Endothelial cell of umbilical vein (primary cell): ENCODE data around the gene RAB25. TPM values are rescaled to one million over a fixed set of nuclear protein-coding genes. Genes with fewer than 3 reads are reported as not detected.
"Not testable (repeated sequence)": the region's sequence is repeated elsewhere in the genome, so short reads cannot be mapped to it uniquely, and the experiment has no call there.

Source experiments
- BruUV-seq: library from RNA; stranded (reverse); fragments of 400-500 nt; replicated peaks from 2 replicates; lab custom pipeline; 2021; lab: Mats Ljungman, UMichigan
- CTCF ChIA-PET: fragments of 300-600, 350-600 bp; sonication (Branson Sonifier 250); formaldehyde crosslinking; loops from one replicate; lab custom pipeline; 2021; ENCODE audit warnings: antibody characterized with exemption, inconsistent platforms; lab: Charles Lee
- POLR2A ChIA-PET: fragments of 300-600, 350-600 bp; sonication (Branson Sonifier 250); formaldehyde crosslinking; loops from one replicate; lab custom pipeline; 2021; ENCODE audit warnings: antibody characterized with exemption, inconsistent platforms; lab: Charles Lee
- DNase-seq: peaks from one replicate; pipeline ENCODE4 v3.0.0-alpha.2; 2011; ENCODE audit warnings: low read depth, low spot score
- FAIRE-seq: peaks from 2 replicates; lab custom pipeline; 2011; peaks lifted over from hg19 to GRCh38; lab: Jason Lieb, UNC
- H2AFZ ChIP-seq: 2 replicates; pipeline ENCODE4 v1.6.0; 2012; ENCODE audit warnings: low read depth, low read length, control low read depth, inconsistent platforms
- H3K27ac ChIP-seq: 2 replicates; pipeline ENCODE4 v1.5.1; 2011; ENCODE audit warnings: low read depth, mild to moderate bottlenecking, control low read depth, low read length, moderate library complexity; ENCODE audit not compliant: insufficient read depth
- H3K27me3 ChIP-seq, 2 experiments: 2 replicates each; pipeline versions ENCODE4 v1.6.0 to v1.6.1; 2011; ENCODE audit warnings: low read length in 2 of 2, mixed read lengths in 1 of 2; ENCODE audit not compliant: control insufficient read depth in 2 of 2, insufficient read depth in 2 of 2
- H3K36me3 ChIP-seq, 2 experiments: 2 replicates in 1 of 2; 3 replicates in 1 of 2; pipeline ENCODE4 v1.5.1; 2011; ENCODE audit warnings: low read length in 2 of 2, mild to moderate bottlenecking in 1 of 2, moderate library complexity in 1 of 2; ENCODE audit not compliant: control insufficient read depth in 2 of 2, insufficient read depth in 2 of 2; ENCODE audit errors: extremely low read depth in 1 of 2
- H3K4me1 ChIP-seq: 3 replicates; pipeline ENCODE4 v1.5.1; 2011; ENCODE audit warnings: mild to moderate bottlenecking, low read length; ENCODE audit not compliant: control insufficient read depth, insufficient read depth; ENCODE audit errors: extremely low read depth
- H3K4me2 ChIP-seq: 2 replicates; pipeline ENCODE4 v1.6.1; 2011; ENCODE audit warnings: low read length, control low read depth, mixed read lengths; ENCODE audit not compliant: insufficient read depth
- H3K4me3 ChIP-seq, 3 experiments: fragments of 200-600 bp in 1 of 3; sonication (generic), shearing (Covaris generic) in 1 of 3; replicated peaks in 1 of 3; 2 replicates each; pipeline ENCODE4 v1.5.1; 2011 to 2016; ENCODE audit warnings: control low read depth in 3 of 3, low read length in 3 of 3, mild to moderate bottlenecking in 2 of 3, inconsistent platforms in 1 of 3, low read depth in 1 of 3, moderate library complexity in 1 of 3; ENCODE audit not compliant: insufficient read depth in 1 of 3
- H3K79me2 ChIP-seq: 2 replicates; pipeline ENCODE4 v1.6.0; 2012; ENCODE audit warnings: low read length, inconsistent platforms; ENCODE audit not compliant: control insufficient read depth, insufficient read depth
- H3K9ac ChIP-seq: replicated peaks from 2 replicates; pipeline ENCODE3; 2011; ENCODE audit warnings: low read length, control low read depth; ENCODE audit not compliant: insufficient read depth; ENCODE audit errors: extremely low read depth
- H3K9me1 ChIP-seq: replicated peaks from 3 replicates; pipeline ENCODE4 v1.6.0; 2011; ENCODE audit warnings: mild to moderate bottlenecking, low read length; ENCODE audit not compliant: control insufficient read depth, insufficient read depth; ENCODE audit errors: extremely low read depth
- H3K9me3 ChIP-seq: replicated peaks from 2 replicates; pipeline ENCODE4 v1.5.1; 2012; ENCODE audit warnings: low read length, inconsistent platforms; ENCODE audit not compliant: control insufficient read depth, insufficient read depth
- H4K20me1 ChIP-seq: replicated peaks from 2 replicates; pipeline ENCODE3; 2011; ENCODE audit warnings: mild to moderate bottlenecking, low read length; ENCODE audit not compliant: control insufficient read depth, insufficient read depth; ENCODE audit errors: extremely low read depth
- FOS ChIP-seq: IDR thresholded peaks from 2 replicates; pipeline ENCODE4 v1.6.1; 2011; ENCODE audit warnings: mild to moderate bottlenecking, low read length, moderate library complexity, borderline replicate concordance; ENCODE audit not compliant: insufficient read depth
- JUN ChIP-seq: IDR thresholded peaks from 2 replicates; pipeline ENCODE4 v1.6.1; 2011; ENCODE audit warnings: borderline replicate concordance, low read depth; ENCODE audit not compliant: insufficient read length, insufficient read depth
- dilution Hi-C: fragments of 300-500 bp; cut with MboI; formaldehyde crosslinking; loops from one replicate; pipeline ENCODE4 v1.15.0; 2019; ENCODE audit warnings: low sequenced_read_pairs; ENCODE audit not compliant: extremely low pct_ligation_motif_present
- intact Hi-C: fragments of 100-400 bp; cut with micrococcal nuclease; formaldehyde crosslinking; loops from one replicate; pipeline ENCODE4 v1.10.0; 2022
- polyA plus RNA-seq, 4 experiments: library from polyadenylated mRNA; depleted of rRNA in 3 of 4; stranded (reverse) in 3 of 4; unstranded in 1 of 4; fragments of >200 nt; gene quantifications; 2 replicates each; pipeline versions ENCODE4 v1.2.1 to v1.2.3, GENCODE V29; 2011 to 2012; ENCODE audit warnings: missing spikeins in 1 of 4
- total RNA-seq: library from RNA; stranded (reverse); gene quantifications from 2 replicates; pipeline ENCODE4 v1.2.3, GENCODE V29; 2021
- TF ChIP-seq, protein P1 (sequence below): IDR thresholded peaks from 2 replicates; pipeline ENCODE4 v1.6.1; 2011; ENCODE audit not compliant: insufficient read depth, insufficient read length
- TF ChIP-seq, protein P2 (sequence below), 2 donors: IDR thresholded peaks; 1 replicate in 1 of 2; 2 replicates in 1 of 2; pipeline ENCODE4 v1.5.1; 2011; ENCODE audit warnings: low read length in 2 of 2, mild to moderate bottlenecking in 2 of 2, moderate library complexity in 2 of 2, control low read depth in 1 of 2, inconsistent platforms in 1 of 2, low read depth in 1 of 2; ENCODE audit not compliant: insufficient read depth in 1 of 2; ENCODE audit errors: extremely low read depth in 1 of 2

Gene RAB25
- total and polyA plus RNA-seq, 2 donors (not counting 3 experiments of a cell fraction or from before 2014, with no cell fraction given), result not detected

DNA sequence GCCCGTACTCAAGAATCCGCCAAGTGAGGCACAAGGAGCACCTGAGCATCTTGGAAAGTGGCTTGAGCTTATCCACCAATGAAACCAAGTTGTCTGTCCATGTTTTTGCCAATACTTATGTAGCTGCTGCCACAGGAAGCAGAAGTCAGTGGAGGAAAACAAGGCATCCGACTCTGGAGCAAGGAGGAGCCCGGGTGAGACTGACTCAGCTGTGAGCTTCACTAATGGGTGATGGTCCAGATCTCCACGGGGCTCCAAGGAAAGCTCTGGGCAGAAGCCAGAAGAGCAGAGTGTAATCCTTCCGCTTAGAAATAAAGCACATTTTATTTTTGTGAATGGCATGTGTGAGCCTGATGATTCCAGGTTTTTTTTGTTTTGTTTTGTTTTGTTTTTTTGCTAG is 27.9 kb upstream of the RAB25 start:
- CTCF ChIA-PET, result interaction anchor here (1.0 to 3.4 kb wide), 6 partner anchors 20 to 192 kb away, joined by 3 to 18 read pairs (median 4); partner anchors contain the start of gene UBQLN4
- TF ChIP-seq FOS, result no peak
- TF ChIP-seq, protein P1, sequence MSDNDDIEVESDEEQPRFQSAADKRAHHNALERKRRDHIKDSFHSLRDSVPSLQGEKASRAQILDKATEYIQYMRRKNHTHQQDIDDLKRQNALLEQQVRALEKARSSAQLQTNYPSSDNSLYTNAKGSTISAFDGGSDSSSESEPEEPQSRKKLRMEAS, result no peak
- no peak for TF ChIP-seq JUN
- TF ChIP-seq, protein P2, sequence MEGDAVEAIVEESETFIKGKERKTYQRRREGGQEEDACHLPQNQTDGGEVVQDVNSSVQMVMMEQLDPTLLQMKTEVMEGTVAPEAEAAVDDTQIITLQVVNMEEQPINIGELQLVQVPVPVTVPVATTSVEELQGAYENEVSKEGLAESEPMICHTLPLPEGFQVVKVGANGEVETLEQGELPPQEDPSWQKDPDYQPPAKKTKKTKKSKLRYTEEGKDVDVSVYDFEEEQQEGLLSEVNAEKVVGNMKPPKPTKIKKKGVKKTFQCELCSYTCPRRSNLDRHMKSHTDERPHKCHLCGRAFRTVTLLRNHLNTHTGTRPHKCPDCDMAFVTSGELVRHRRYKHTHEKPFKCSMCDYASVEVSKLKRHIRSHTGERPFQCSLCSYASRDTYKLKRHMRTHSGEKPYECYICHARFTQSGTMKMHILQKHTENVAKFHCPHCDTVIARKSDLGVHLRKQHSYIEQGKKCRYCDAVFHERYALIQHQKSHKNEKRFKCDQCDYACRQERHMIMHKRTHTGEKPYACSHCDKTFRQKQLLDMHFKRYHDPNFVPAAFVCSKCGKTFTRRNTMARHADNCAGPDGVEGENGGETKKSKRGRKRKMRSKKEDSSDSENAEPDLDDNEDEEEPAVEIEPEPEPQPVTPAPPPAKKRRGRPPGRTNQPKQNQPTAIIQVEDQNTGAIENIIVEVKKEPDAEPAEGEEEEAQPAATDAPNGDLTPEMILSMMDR (IDR thresholded peaks at IDR 0.05; ENCODE audit: extremely low read depth in 1 of 2, insufficient read depth in 1 of 2, low read depth in 1 of 2, low read length in 2 of 2), result no peak
- dilution Hi-C loops (no loop called here), intact Hi-C loops (no loop called here)
- no peaks in the 10 kb centered on the region for H3K27me3 ChIP-seq
- peak; percentile 63 for DNase-seq
- H3K4me3 ChIP-seq, result no peak overlapping the region
- peaks cover 0 to 6% of the 10 kb centered on the region in 2 experiments for H3K36me3 ChIP-seq
- peaks cover 7% of the 10 kb centered on the region for H3K4me1 ChIP-seq
- H3K27ac ChIP-seq, result no peak overlapping the region
- H3K9me1 ChIP-seq, result no peaks in the 10 kb centered on the region
- no peaks in the 10 kb centered on the region for H4K20me1 ChIP-seq
- H3K79me2 ChIP-seq, result no peaks in the 10 kb centered on the region
- no TSS peak for BruUV-seq
- POLR2A ChIA-PET, result no interaction called here
- no peak overlapping the region for H3K4me2 ChIP-seq
- no peaks in the 10 kb centered on the region for H3K9me3 ChIP-seq
- peak; percentile 69 for FAIRE-seq
- no peak overlapping the region for H3K9ac ChIP-seq
- peak overlapping the region; percentile 42 for H2AFZ ChIP-seq

DNA sequence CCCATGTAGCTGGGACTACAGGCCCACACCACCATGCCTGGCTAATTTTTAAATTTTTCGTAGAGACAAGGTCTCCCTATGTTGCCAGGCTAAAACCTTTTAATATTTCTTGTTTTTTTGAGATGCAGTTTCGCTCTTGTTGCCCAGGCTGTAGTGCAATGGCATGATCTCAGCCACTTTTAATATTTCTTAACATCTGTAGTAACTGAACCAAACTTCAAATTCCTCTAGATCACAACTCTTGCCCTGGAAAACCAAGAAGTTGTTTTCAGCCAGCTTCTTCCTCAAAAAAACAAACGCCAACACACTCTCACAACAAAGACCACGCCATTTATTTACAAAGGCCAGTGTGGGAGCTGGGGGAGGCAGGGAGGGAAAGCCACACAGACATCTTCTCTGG is 26.0 kb upstream of the RAB25 start:
- H2AFZ ChIP-seq, H3K9me1 ChIP-seq, POLR2A ChIA-PET, H3K4me1 ChIP-seq, intact Hi-C loops, DNase-seq, H3K9ac ChIP-seq, H3K9me3 ChIP-seq, dilution Hi-C loops, H3K27me3 ChIP-seq, H3K27ac ChIP-seq, H3K4me2 ChIP-seq, BruUV-seq, FAIRE-seq, H3K79me2 ChIP-seq, H3K36me3 ChIP-seq, H4K20me1 ChIP-seq, H3K4me3 ChIP-seq: not testable (repeated sequence)
- CTCF ChIA-PET, result interaction anchor here (1.0 kb wide), 1 partner anchor 9 kb away, joined by 3 read pairs; no protein-coding TSS in a partner anchor
